CD4-positive, CD25-positive, alpha-beta regulatory T cell (primary cell): ENCODE results near the gene MIX23. TPM values are rescaled to one million over a fixed set of nuclear protein-coding genes. Genes with fewer than 3 reads are reported as not detected.

Experiments used
- ATAC-seq, 2 donors: fragments of 150-1000 bp; cut with Tn5 transposase; one replicate each; pipeline ENCODE4 v1.10.0; 2021; ENCODE audit warnings: low read depth in 2 of 2, moderate number of reproducible peaks in 2 of 2, moderate library complexity in 1 of 2
- DNase-seq, 3 donors: peaks; one replicate each; pipeline versions ENCODE4 v3.0.0 to v3.0.0-alpha.2; 2012 to 2022; ENCODE audit warnings: mixed read lengths in 1 of 3
- H3K27ac ChIP-seq: one replicate; pipeline ENCODE4 v1.7.0; 2013; ENCODE audit warnings: mild to moderate bottlenecking, low read length; ENCODE audit not compliant: insufficient read depth, poor library complexity, severe bottlenecking
- H3K27me3 ChIP-seq: one replicate; pipeline ENCODE4 v1.7.0; 2013; ENCODE audit warnings: low read length; ENCODE audit not compliant: control insufficient read depth, insufficient read depth
- H3K36me3 ChIP-seq: one replicate; pipeline ENCODE4 v1.7.0; 2013; ENCODE audit warnings: mild to moderate bottlenecking, low read length, moderate library complexity; ENCODE audit not compliant: control insufficient read depth, insufficient read depth
- H3K4me1 ChIP-seq: 2 replicates; pipeline ENCODE4 v1.7.0; 2013; ENCODE audit warnings: mild to moderate bottlenecking, low read length; ENCODE audit not compliant: insufficient read depth, control insufficient read depth, poor library complexity, severe bottlenecking
- H3K4me3 ChIP-seq: one replicate; pipeline ENCODE4 v1.7.0; 2013; ENCODE audit warnings: low read depth, mild to moderate bottlenecking, low read length, moderate library complexity
- H3K9me3 ChIP-seq, 2 experiments: 1 replicate in 1 of 2; 2 replicates in 1 of 2; pipeline ENCODE4 v1.7.0; 2013; ENCODE audit warnings: low read length in 2 of 2, mild to moderate bottlenecking in 1 of 2, moderate library complexity in 1 of 2; ENCODE audit not compliant: control insufficient read depth in 2 of 2
- H3K27ac Mint-ChIP-seq, 3 donors: one replicate each; pipeline ENCODE4 v1.8.0; 2020 to 2022; ENCODE audit warnings: mild to moderate bottlenecking in 3 of 3, mixed read lengths in 3 of 3, moderate library complexity in 2 of 3
- H3K27me3 Mint-ChIP-seq: one replicate; pipeline ENCODE4 v1.8.0; 2022; ENCODE audit warnings: mild to moderate bottlenecking, mixed read lengths
- H3K36me3 Mint-ChIP-seq: one replicate; pipeline ENCODE4 v1.8.0; 2020; ENCODE audit warnings: mixed read lengths
- H3K4me1 Mint-ChIP-seq, 4 donors: one replicate each; pipeline ENCODE4 v1.8.0; 2020 to 2022; ENCODE audit warnings: mixed read lengths in 4 of 4, mild to moderate bottlenecking in 1 of 4
- H3K4me3 Mint-ChIP-seq, 4 donors: one replicate each; pipeline ENCODE4 v1.8.0; 2020 to 2022; ENCODE audit warnings: mild to moderate bottlenecking in 4 of 4, mixed read lengths in 4 of 4, moderate library complexity in 3 of 4
- H3K9me3 Mint-ChIP-seq, 7 donors: one replicate each; pipeline ENCODE4 v1.8.0; 2020 to 2022; ENCODE audit warnings: mixed read lengths in 7 of 7, mild to moderate bottlenecking in 3 of 7, moderate library complexity in 2 of 7
- polyA plus RNA-seq, 4 donors: library from polyadenylated mRNA; unstranded; fragments of 300-500 nt; fragmentation: Illumina TruSeq; gene quantifications; one replicate each; pipeline ENCODE4 v1.2.3, GENCODE V29; 2021
- total RNA-seq: library from RNA; stranded (reverse); gene quantifications from one replicate; pipeline ENCODE4 v1.2.3, GENCODE V29; 2022

MIX23 gene
- total and polyA plus RNA-seq, 5 donors from 2014 or later, result 14.1 to 33.1 (median 23.5) TPM

DNA sequence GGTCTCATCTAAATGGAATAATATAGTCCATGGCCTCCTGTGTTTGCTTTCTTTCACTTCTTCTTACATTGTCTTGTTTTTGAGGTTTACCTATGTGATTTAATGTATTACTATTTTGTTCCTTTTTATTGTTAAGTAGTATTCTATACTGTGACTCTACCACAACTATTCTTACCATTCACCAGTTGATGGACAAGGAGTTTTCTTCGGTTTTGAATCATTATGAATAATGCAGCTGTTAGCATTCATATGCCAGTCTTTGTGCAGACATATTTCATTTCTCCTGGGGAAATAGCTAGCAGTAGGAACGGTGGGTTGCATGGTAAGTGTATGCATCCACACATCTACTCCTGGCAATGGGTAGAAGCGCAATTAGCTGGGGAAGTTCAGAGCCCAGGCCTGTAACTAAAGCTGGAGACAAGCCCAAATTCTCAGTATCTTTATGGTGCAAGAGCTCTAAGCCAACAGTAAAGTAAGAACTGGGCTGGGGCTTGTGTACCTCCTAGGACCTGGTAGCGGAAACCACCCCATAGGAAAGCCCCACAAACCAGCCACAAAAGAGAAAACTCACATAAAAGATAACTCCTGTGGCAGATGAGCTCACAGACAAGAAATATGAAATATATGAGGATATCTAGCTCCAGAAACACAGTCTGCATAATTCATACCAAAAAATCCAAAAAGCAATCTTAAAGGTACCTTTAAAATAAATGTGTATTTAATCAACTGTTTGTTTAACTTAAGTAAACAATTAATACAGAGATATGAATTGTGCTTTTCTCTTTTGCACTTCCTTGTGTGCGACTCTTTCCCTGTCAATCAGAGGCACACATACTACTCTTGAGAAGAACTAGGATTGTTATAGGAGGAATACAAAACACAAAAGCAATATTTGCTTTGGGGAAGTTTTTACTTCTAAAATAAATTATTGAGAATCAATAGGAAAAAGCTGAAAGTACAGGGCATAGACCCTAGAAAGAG lies 60.6 kb downstream of the MIX23 start:
- Histone ChIP-seq H3K27ac (no peak overlapping the region), H3K9me3 (peaks cover 0 to 8% of the 10 kb centered on the region in 2 experiments), H3K36me3 (no peaks in the 10 kb centered on the region), H3K27me3 (no peaks in the 10 kb centered on the region), H3K4me3 (no peak overlapping the region), H3K4me1 (no peaks in the 10 kb centered on the region)
- peaks cover 35% of the 10 kb centered on the region for H3K27me3 Mint-ChIP-seq
- no peak overlapping the region for H3K27ac Mint-ChIP-seq
- no peak overlapping the region for H3K4me3 Mint-ChIP-seq
- ATAC-seq (peak in 1 of 2 donors; percentile 52), DNase-seq (peak in 1 of 3 donors; percentile 35)
- H3K9me3 Mint-ChIP-seq, result peaks cover 0 to 15% (median 7%) of the 10 kb centered on the region in 7 donors
- no peaks in the 10 kb centered on the region for H3K36me3 Mint-ChIP-seq
- peaks cover 0 to 8% (median 4%) of the 10 kb centered on the region in 4 donors for H3K4me1 Mint-ChIP-seq

- Histone ChIP-seq H3K27me3 (peaks cover 2% of the 10 kb centered on the region), H3K9me3 (peaks cover 0 to 8% of the 10 kb centered on the region in 2 experiments), H3K4me1 (no peaks in the 10 kb centered on the region), H3K4me3 (no peak overlapping the region), H3K27ac (no peak overlapping the region), H3K36me3 (no peaks in the 10 kb centered on the region)
- H3K4me3 Mint-ChIP-seq, result no peak overlapping the region
- H3K4me1 Mint-ChIP-seq, result peaks cover 0 to 8% (median 4%) of the 10 kb centered on the region in 4 donors
- H3K27me3 Mint-ChIP-seq, result peaks cover 18% of the 10 kb centered on the region
- H3K27ac Mint-ChIP-seq, result no peak overlapping the region
- no peak for ATAC-seq
- H3K9me3 Mint-ChIP-seq, result peaks cover 0 to 15% (median 7%) of the 10 kb centered on the region in 7 donors
- H3K36me3 Mint-ChIP-seq, result no peaks in the 10 kb centered on the region
- no peak for DNase-seq
Observed at GRCh38 chr3:122318620-122319019, 64.4 kb downstream of the MIX23 start.

- Mint-ChIP-seq H3K4me1 (no peaks in the 10 kb centered on the region), H3K36me3 (no peaks in the 10 kb centered on the region), H3K27me3 (peaks cover 18% of the 10 kb centered on the region)
Observed at GRCh38 chr3:122316368-122316767, 66.7 kb downstream of the MIX23 start.

DNA sequence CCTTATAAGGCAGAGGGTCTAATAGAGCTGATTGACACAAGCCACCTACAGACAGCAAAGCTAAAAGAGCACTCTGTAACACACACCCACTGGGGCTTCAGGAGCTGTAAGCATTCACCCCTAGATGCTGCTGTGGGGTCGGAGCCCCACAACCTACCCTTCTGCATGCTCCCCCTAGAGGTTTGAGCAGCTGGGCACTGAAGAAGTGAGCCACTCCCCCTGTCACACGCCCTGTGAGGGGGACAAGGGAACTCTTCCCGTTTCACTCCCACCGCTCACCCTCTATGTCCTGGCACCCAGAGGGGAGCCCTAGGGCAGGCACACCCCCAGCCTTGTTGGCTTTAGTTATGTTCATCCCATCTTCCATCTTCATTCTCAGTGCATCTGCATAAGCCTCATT lies 67.4 kb downstream of the MIX23 start:
- peaks cover 2% of the 10 kb centered on the region for H3K27me3 ChIP-seq
- no peaks in the 10 kb centered on the region for H3K4me1 ChIP-seq
- H3K4me1 Mint-ChIP-seq, result no peaks in the 10 kb centered on the region
- no peak for ATAC-seq
- no peaks in the 10 kb centered on the region for H3K36me3 ChIP-seq
- no peak overlapping the region for H3K27ac ChIP-seq
- H3K36me3 Mint-ChIP-seq, result no peaks in the 10 kb centered on the region
- H3K4me3 ChIP-seq, result no peak overlapping the region
- H3K4me3 Mint-ChIP-seq, result no peak overlapping the region
- H3K27ac Mint-ChIP-seq, result no peak overlapping the region
- peaks cover 0 to 8% of the 10 kb centered on the region in 2 experiments for H3K9me3 ChIP-seq
- no peak for DNase-seq
- H3K9me3 Mint-ChIP-seq, result peaks cover 0 to 13% (median 5%) of the 10 kb centered on the region in 7 donors
- peaks cover 17% of the 10 kb centered on the region for H3K27me3 Mint-ChIP-seq

More at GRCh38 chr3:122316368-122316767, 66.7 kb downstream of the MIX23 start:
- Histone ChIP-seq H3K36me3 (no peaks in the 10 kb centered on the region), H3K4me3 (no peak overlapping the region), H3K4me1 (no peaks in the 10 kb centered on the region), H3K27ac (no peak overlapping the region), H3K9me3 (peaks cover 0 to 8% of the 10 kb centered on the region in 2 experiments), H3K27me3 (peaks cover 2% of the 10 kb centered on the region)
- ATAC-seq, result no peak
- Mint-ChIP-seq H3K27ac (no peak overlapping the region), H3K4me3 (no peak overlapping the region), H3K9me3 (peaks cover 0 to 14% (median 7%) of the 10 kb centered on the region in 7 donors)
- DNase-seq, result no peak

DNA sequence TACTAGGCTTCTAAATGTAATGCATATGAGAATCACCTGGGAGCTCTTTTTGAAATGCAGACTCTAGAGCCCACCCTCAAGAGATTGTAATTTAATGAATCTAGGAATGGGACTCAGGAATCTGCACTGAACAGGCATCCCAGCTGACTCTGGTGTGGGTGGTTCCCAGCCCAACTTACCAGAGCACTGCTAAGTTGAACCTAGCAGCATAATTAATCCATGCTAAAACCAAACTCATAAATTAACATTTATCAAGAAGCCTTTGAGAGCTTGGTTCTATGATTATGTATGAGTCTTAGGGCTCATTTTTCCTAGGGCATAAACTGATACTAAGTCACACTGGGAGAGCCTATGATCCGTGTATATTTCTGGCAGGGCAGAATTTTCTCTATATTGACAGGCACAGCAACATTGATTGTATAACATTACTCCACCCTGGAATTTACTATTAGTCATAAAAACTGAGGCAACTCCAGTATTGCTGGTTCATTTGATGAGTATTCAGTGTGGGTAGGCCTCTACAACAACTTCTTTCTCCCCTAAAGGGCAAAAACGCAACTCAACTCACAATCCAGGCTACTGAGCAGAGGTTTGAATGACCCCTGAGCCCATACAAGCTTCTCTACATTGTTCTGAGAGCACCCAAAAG lies 68.7 kb downstream of the MIX23 start:
- no peak for ATAC-seq
- Mint-ChIP-seq H3K27me3 (peaks cover 14% of the 10 kb centered on the region), H3K36me3 (no peaks in the 10 kb centered on the region), H3K9me3 (peaks cover 0 to 7% (median 4%) of the 10 kb centered on the region in 7 donors), H3K4me1 (no peaks in the 10 kb centered on the region), H3K4me3 (no peak overlapping the region), H3K27ac (no peak overlapping the region)
- H3K27ac ChIP-seq, result no peak overlapping the region
- H3K27me3 ChIP-seq, result peaks cover 2% of the 10 kb centered on the region
- DNase-seq, result no peak
- H3K36me3 ChIP-seq, result no peaks in the 10 kb centered on the region
- H3K9me3 ChIP-seq, result peaks cover 0 to 4% of the 10 kb centered on the region in 2 experiments
- no peaks in the 10 kb centered on the region for H3K4me1 ChIP-seq
- no peak overlapping the region for H3K4me3 ChIP-seq

- H3K27ac Mint-ChIP-seq, result no peak overlapping the region
- Histone ChIP-seq H3K9me3 (no peaks in the 10 kb centered on the region), H3K36me3 (no peaks in the 10 kb centered on the region), H3K4me3 (no peak overlapping the region), H3K4me1 (no peaks in the 10 kb centered on the region), H3K27ac (no peak overlapping the region), H3K27me3 (peaks cover 2% of the 10 kb centered on the region)
- no peak for ATAC-seq
- H3K27me3 Mint-ChIP-seq, result peaks cover 7% of the 10 kb centered on the region
- H3K4me1 Mint-ChIP-seq, result no peaks in the 10 kb centered on the region
- peaks cover 0 to 5% (median 0%) of the 10 kb centered on the region in 7 donors for H3K9me3 Mint-ChIP-seq
- DNase-seq, result no peak
- H3K4me3 Mint-ChIP-seq, result no peak overlapping the region
- no peaks in the 10 kb centered on the region for H3K36me3 Mint-ChIP-seq
Observed at GRCh38 chr3:122313281-122313680, 69.8 kb downstream of the MIX23 start.

DNA sequence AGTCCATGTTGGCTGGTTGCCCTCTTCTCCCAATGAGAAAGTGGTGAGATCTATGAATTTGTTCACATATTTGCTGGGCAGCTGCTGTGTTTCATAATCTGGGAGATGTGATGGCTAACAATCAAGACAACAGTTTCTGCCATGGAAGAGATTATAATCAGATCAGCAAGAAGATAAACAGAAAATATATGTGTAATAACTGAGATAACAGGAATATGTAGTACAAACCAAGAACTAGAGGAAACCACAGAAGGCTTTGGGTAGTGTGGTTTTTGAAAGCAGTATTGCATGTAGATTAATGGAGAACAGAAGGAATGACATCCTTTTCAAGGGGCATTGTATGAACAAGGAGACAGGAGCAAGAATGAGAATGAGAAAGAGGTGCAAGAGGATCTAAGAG lies 70.2 kb downstream of the MIX23 start:
- DNase-seq (no peak), ATAC-seq (no peak)
- Mint-ChIP-seq H3K4me3 (no peak overlapping the region), H3K27me3 (peaks cover 5% of the 10 kb centered on the region), H3K9me3 (peaks cover 0 to 2% (median 0%) of the 10 kb centered on the region in 7 donors), H3K4me1 (no peaks in the 10 kb centered on the region), H3K36me3 (no peaks in the 10 kb centered on the region), H3K27ac (no peak overlapping the region)
- Histone ChIP-seq H3K36me3 (no peaks in the 10 kb centered on the region), H3K4me3 (no peak overlapping the region), H3K27me3 (peaks cover 2% of the 10 kb centered on the region), H3K9me3 (no peaks in the 10 kb centered on the region), H3K4me1 (no peaks in the 10 kb centered on the region), H3K27ac (no peak overlapping the region)
